HL-60/S4 (cell line): ENCODE measurements around the gene NRN1L.
"Not testable (repeated sequence)": the region's sequence is repeated elsewhere in the genome, so short reads cannot be mapped to it uniquely, and the experiment has no call there.

Experiments used
- in situ Hi-C: fragments of 300-500 bp; cut with MboI; formaldehyde crosslinking; loops from 2 replicates; pipeline ENCODE4 v1.14.3; 2022; ENCODE audit warnings: low sequenced_read_pairs

NRN1L gene

DNA sequence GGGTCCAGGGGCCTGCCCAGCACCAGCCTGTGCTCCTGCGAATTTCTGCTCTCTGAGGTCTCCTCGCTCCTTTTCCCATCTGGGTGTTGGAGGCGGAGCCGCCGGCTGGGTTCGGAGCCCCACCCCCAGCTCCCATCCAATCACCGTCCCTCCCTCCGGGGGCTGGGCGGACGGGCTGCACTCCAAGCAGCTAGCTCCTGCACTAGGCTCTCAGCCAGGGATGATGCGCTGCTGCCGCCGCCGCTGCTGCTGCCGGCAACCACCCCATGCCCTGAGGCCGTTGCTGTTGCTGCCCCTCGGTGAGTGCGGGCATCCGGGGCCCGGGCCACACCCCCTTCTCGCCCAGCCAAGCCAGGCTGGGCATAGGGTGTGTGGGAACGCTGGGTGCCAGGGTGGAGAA, at the start of gene NRN1L:
NRN1L (plus strand) TSS at position 202 of the 400 bp plus-strand sequence; CDS start at position 221, 19 bp downstream.
- in situ Hi-C loops, result no loop called here

DNA sequence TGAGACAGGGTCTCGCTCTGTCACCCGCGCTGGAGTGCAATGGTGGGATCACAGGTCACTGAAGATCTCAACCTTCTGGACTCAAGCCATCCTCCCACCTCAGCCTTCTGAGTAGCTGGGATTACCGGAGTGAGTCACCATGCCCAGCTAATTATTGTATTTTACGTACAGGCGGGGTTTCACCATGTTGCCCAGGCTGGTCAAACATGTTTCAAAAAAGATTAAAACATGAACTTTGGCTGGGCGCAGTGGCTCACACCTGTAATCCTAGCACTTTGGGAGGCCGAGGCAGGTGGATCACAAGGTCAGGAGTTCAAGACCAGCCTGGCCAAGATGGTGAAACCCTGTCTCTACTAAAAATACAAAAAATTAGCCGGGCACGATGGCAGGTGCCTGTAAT, 47.5 kb upstream of the NRN1L start:
- in situ Hi-C loops, result not testable (repeated sequence)

DNA sequence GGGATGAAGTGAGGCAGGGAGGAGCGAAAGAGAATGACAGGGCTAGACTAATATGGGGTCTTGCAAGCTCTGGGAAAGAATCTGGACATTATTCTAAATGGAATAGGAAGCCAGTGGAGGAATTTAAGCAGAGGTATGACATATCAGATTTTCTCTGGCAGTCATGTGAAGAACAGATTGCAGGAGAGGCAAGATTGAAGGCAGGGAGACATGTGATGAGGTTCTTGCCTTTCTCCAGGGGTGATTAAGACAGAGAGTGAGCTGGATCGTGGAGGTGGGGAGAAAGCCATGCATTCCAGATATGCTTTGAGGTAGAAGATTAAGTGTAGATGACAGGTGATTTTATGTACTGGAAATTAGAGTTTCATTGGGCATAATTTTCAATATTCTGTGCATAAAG, 46.9 kb upstream of the NRN1L start:
- in situ Hi-C loops, result no loop called here

DNA sequence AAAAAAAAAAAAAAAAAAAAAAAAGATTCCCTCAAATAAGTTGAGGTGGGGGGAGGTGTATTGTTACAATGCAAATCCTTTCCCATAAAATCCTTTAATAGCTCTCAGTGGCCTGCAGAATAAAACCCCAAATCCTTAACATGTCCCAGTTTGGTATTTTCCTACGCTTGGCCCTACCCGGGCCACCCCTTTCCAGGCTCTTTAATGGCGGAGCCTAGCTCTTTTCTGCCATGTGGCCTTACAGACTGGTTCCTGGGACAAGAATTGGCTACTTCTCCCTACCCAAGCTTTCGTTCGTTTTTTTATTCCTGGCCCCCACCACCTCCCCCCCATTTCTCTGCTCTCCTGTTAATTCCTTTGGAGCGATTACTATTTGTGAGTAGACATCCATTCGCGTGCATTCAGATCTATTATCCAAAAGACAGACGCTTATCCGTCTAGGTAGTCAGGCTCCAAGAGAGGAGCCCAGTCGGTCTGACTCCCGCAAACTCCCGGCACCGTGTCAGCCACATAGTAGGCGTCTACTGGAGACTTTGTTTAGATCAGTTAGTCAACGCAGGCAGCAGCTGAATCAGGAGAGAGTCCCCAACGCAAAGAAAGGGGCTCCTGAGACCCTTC, 43.4 kb upstream of the NRN1L start:
- in situ Hi-C loops, result no loop called here

DNA sequence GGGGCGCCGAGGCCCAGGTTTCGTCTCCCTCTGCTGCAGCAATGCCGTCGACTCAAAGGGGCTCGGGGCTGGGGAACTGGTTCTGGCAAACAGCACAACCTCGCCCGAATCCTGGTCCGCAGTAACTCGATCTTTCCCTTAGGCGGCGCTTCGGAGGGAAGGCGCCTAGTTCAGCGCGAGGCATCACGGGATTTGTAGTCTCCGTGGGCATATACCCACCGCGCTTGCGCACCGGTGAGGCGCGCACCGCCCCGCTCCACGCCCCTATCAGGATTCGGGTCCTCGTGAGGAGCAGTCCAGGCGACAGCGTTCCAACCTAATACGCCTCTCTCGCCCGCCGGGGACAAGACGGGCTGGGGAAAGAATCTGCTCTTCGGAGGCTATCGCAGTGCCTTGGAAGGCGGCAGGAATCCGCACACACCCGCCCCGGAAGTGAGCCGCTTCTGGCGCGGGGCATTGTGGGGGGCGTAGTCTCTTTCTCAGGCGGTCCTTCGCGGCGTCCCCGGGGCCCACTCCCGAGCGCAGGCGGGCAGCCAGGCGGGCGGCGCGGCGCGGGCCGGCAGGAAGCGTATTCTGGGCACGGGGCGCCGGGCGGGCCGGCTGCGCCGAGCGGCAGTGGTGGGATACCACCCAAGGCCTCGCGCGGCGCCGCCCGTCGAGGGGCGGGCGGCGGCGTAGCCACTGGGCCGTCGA, 42.7 kb upstream of the NRN1L start, which contains the start of gene THAP11:
THAP11 (plus strand) TSS at position 505 of the 693 bp plus-strand sequence. CDS start 235 bp downstream, outside the sequence.
- in situ Hi-C loops, result no loop called here

DNA sequence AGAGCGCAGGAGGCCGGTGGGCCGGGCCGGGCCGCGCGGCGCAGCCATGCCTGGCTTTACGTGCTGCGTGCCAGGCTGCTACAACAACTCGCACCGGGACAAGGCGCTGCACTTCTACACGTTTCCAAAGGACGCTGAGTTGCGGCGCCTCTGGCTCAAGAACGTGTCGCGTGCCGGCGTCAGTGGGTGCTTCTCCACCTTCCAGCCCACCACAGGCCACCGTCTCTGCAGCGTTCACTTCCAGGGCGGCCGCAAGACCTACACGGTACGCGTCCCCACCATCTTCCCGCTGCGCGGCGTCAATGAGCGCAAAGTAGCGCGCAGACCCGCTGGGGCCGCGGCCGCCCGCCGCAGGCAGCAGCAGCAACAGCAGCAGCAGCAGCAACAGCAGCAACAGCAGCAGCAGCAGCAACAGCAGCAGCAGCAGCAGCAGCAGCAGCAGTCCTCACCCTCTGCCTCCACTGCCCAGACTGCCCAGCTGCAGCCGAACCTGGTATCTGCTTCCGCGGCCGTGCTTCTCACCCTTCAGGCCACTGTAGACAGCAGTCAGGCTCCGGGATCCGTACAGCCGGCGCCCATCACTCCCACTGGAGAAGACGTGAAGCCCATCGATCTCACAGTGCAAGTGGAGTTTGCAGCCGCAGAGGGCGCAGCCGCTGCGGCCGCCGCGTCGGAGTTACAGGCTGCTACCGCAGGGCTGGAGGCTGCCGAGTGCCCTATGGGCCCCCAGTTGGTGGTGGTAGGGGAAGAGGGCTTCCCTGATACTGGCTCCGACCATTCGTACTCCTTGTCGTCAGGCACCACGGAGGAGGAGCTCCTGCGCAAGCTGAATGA, 42.0 kb upstream of the NRN1L start:
- in situ Hi-C loops, result no loop called here

DNA sequence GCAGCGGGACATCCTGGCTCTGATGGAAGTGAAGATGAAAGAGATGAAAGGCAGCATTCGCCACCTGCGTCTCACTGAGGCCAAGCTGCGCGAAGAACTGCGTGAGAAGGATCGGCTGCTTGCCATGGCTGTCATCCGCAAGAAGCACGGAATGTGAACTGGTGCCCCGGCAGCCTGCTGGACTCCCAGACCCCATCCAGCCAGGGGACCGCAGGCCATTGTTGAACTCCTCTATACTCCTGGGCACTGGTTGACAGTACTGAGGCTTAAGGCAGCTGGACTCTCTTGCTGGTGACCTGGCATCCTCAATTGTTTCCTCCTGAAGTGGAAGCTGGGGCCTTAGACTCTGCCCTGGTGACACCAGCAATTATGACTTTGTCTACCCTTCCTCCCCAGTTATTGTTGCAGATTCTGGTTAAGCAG, 41.3 kb upstream of the NRN1L start:
- in situ Hi-C loops, result no loop called here

DNA sequence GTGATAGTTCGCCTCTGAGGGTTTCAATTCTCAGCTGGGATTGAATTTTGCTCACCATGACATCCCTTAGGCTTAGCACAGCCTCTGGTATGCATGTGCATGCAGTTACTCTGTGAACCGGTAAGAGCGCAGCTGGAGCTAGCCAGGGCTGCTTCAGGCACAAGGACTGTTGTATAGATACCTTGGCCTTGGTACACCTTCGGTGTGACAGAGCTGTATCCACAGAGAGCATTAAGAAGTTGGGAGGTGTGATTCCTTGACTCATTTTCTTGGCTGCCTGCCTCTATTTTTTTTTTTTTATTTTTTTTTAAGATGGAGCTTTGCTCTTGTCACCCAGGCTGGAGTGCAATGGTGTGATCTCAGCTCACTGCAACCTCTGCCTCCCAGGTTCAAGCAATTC, 40.2 kb upstream of the NRN1L start:
- in situ Hi-C loops, result no loop called here

DNA sequence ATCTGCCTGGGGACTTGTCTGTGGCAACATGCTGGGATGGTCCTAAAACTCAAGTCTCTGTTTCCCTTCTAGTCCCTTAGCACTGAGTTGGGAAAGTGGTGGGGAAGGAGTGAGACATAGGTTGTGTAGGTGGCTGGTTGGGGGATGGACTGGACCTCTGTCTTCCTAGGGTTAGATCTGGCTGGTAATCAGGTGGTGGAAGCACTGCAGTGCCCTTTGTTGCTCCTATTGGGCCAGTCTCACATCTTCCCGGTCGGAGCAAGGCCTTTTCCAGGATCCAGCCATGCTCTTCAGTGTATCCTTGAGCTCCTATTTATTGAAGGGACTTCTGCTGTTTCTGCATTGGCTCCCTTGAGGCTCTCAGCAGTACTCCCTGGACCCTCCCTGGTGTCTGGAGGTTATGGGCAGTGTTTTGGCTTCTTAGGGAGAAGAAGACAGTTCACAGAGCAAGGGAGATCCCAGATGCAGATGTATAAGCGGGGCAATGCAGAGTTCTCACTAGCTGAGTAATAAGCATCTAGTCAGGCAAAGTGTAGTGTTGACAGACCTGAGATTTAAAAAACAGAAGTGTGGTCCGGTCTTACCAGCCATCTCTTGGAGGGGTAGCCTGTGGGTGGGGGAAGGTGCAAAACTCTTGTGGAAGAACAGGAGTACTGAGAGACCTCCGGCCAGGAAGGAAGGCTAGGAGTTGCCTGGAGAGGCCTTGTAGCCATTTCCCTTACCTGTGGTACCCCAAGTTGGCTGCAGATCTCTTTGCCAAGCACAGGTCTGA, 39.2 kb upstream of the NRN1L start:
- in situ Hi-C loops, result no loop called here

DNA sequence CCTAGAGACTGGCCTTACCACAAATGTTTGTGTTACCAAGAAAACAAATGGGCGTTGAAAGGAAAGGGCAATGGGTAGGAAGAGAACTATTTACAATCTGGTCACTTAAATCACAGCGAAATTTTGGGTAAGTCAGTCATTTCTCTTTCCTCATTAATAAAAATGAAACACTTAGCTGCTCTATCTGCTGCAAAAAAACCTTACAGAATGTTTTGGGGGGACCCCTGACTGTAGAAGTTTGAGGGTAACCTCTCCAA, 38.7 kb upstream of the NRN1L start:
- in situ Hi-C loops, result no loop called here

DNA sequence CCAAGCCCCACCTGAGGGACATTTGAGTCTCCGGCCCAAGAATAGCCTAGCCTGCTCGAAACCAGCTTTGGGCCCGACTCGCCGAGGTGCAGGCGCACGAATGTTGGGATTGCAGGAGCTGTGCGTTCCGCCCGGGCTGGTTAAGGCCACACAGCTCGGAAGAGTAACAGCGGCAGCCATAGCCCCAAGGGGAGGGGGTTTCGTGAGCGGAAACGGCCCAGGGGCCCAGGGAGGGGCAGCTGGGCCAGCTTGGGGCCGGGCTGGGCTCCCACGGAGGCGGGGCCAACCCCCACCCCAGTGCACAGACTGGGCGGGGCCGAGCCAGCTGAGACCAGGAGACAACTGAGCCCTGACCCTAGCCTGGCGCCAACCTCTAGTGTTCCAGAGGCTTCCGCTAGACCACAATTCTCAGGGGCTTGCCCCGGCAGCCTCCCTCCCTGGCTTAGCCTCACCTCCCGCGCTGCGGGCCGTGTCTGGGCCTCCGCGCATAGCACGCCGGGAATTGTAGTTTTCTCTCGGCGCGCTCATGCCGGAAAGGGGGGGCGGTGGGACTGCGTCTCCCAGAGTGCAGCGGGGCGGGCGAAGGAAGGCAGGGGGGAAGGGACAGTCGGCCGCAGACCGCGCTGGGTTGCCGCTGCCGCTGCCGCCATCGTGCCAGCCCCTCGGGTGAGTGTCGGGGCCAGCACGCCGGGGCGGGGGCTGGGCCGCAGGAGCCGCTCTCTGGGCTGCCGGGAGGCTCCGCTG, 38.2 kb upstream of the NRN1L start, which contains the start of gene NUTF2:
NUTF2 (plus strand) TSS at position 614 of the 744 bp plus-strand sequence. CDS start 18,198 bp downstream, outside the sequence.
- in situ Hi-C loops, result no loop called here

DNA sequence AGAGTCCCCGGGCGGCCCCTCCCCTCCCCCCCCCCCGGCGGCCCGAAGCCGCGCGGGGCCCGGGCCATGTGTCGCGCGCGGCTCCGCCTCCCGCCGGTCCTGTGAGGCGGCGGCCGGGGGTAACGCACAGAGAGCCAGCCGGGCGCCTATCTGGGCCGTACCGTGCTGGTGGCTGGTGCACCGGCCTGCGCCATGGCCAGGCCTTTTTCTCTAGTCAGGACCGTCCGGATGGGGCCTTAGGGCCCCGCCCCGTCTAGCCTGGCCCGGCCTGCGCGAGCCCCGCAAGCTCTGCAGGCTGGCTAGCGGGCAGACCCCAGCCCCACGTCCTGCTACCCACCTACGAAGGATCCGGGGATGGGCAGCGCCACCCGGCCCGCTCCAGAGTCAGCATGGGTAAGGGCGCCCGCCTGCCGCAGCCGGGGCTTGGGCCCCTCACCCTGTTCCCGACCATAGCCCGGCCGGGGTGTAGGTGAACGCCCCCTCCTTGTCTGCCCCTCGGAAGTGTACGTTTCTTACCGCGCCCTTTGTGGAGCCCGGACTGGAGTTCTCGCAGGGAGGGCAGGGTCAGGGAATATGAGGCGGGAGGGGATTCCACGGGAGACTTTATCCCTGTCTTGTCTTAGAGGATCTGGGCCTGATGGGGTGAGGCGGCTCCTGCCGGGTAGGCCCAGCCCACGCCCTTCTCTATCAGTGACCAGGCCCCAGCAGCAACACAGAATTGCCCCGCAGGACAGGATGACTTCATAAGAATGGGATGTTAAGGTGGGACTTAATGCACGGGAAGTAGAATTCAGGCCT, 37.4 kb upstream of the NRN1L start, which contains the start of gene CENPT:
CENPT (minus strand) TSS at position 630 of the 798 bp plus-strand sequence. CDS start 13,834 bp downstream, outside the sequence.
- in situ Hi-C loops, result no loop called here

DNA sequence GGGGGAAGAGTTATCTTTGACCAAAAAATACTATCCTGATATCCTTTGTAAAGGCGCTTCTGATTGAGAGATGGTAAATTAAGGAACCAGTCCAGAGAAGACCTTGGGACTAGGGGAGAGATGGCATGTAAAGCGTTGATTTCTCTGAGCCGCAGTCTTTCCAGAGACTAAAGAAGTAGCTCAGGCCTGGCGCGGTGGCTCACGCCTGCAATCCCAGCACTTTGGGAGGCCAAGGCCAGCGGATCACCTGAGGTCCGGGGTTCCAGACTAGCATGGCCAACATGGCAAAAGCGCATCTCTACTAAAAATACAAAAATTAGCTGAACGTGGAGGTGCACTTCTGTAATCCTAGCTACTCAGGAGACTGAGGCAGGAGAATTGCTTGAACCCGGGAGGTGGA, 36.6 kb upstream of the NRN1L start:
- in situ Hi-C loops, result no loop called here

DNA sequence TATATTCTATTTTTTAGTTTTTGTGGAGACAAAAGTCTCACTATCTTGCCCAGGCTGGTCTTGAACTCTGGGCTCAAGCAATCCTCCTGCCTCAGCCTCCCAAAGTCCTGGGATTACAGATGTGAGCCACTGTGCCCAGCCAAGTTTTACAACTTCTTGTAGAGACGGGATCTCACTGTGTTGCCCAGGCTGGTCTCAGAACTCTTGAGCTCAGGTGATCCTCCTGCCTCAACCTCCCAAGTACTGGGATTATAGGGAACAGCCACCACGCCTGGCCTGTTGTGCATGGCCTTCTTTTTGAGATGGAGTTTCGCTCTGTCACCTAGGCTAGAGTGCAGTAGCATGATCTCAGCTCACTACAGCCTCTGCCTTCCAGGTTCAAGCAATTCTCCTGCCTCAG, 31.0 kb upstream of the NRN1L start:
- in situ Hi-C loops, result no loop called here

DNA sequence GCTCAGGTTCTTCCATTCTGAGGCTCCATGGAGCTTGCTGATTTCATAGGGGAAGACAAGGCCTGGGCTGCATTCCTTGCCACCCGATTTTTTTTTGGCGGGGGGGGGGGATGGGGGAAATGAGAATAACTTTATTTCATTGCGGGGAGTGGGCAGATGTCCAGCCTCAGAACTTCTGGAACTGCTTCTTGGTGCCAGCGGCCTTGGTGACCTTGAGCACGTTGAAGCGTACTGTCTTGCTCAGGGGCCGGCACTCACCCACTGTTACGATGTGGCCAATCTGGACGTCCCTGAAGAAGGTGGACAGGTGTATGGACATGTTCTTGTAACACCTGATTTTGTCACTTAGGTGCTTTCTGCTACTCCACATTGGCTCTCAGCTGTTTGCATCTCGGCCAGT, 28.9 kb upstream of the NRN1L start:
- in situ Hi-C loops, result no loop called here

DNA sequence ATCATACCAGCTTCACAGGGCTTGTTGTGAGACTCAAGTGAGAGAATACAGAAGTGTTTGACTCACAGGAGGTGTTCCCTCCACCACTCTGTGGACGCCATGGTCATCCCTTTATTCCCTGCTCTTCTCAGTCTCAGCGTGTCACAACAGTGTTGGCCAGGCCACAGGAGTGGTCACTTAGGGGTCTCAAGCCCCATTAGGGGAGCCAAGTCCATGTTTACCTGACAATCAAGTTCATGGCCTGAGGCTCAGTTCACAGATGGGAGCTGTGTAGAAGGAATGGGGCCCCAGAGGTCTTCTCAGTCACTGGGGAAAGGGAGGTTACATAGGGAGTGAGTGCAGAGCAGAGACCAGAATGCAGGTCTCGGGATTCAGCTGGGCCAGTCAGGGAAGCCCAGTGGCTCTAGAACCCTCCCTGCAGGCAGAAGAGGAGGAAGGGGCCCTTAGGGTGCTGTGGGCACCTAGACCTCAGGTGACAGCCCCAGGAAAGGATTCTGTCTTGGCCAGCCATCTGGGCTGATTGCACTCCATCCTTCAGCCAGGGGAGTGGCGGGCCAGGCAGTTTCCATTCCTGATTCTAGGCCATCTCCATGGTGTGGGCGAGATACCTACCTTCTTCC, 27.6 kb upstream of the NRN1L start:
- in situ Hi-C loops, result no loop called here

DNA sequence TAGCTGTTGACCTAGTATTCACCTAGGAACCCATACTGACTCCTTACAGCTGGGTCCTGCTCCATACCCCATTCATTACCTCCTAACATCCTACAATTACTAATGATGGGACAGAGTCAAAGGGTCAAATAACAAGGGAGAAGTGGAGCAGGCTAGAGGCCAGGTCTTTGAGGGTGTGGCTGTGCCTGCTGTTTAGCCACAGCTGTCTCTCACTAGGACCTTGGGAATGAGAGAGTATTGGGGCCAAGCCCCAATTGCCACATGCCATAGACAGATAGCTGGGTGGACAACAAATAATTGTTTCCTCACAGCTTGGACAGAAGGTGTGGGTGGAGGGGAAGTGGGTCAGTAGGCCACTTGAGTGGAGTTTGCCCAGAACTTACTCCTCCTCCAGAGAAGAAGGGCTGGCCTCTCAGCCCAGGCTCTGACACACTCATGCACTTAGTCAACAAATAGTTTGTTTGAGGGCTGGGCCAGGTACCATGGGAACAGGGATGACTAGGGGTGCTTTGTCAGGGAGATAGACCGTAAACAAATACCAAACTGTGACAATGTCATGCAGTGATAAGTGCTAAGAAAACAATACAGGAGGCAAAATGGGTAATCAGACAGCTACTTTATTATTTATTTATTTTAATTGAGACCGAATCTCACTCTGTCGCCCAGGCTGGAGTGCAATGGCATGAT, 27.0 kb upstream of the NRN1L start:
- in situ Hi-C loops, result no loop called here

DNA sequence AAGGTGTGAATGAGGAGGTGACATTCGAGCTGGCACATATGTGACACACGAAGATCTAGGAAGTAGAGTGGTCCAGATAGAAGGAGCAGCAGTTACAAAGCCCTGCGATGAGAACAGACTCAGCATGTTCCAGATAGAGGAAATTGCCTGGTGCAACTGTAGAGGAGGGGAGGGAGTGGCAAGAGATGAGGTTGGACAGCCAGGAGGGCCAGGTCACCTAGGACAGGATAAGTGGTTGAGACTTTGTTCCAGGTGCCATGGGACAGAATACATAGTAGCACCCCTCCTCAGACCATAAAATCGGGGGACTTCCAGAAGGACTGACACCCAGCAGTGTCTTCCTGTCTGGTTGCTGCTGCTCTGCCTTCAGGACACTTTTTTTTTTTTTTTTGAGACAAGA, 26.2 kb upstream of the NRN1L start:
- in situ Hi-C loops, result no loop called here
